GM12878 (cell line): ENCODE measurements around the gene SLC12A7.

Experiments
- EP300 ChIP-seq, 2 experiments: fragments of 150-350 bp in 1 of 2; IDR thresholded peaks; 2 replicates each; pipeline ENCODE4 v1.6.1; 2011 to 2012; ENCODE audit warnings: low read depth in 2 of 2, low read length in 2 of 2, borderline replicate concordance in 1 of 2, improper control_type of control experiment in 1 of 2, inconsistent platforms in 1 of 2; ENCODE audit not compliant: control insufficient read depth in 1 of 2
- POLR2A ChIP-seq: IDR thresholded peaks from 2 replicates; pipeline ENCODE4 v1.6.1; 2011; ENCODE audit warnings: low read depth, mild to moderate bottlenecking, low read length
- POLR2AphosphoS5 ChIP-seq: IDR thresholded peaks from 2 replicates; pipeline ENCODE4 v1.6.1; 2011; ENCODE audit warnings: mild to moderate bottlenecking, low read length, inconsistent platforms
- ZSCAN29 ChIP-seq: fragments of 450-650 bp; IDR thresholded peaks from 2 replicates; pipeline ENCODE4 v1.6.1; 2017; ENCODE audit warnings: mild to moderate bottlenecking, moderate library complexity
- TF ChIP-seq, protein P1 (sequence below), 3 experiments: IDR thresholded peaks in 2 of 3; conservative IDR thresholded peaks in 1 of 3; 2 replicates each; pipeline ENCODE4 v1.5.1; 2011; ENCODE audit warnings: low read depth in 3 of 3, low read length in 3 of 3, mild to moderate bottlenecking in 3 of 3, control low read depth in 2 of 3, moderate library complexity in 2 of 3, inconsistent platforms in 1 of 3, mixed read lengths in 1 of 3; ENCODE audit not compliant: control insufficient read depth in 2 of 3, insufficient read depth in 1 of 3; ENCODE audit errors: extremely low read depth in 1 of 3
- TF ChIP-seq, protein P2 (sequence below): IDR thresholded peaks from 2 replicates; pipeline ENCODE4 v1.6.1; 2011; ENCODE audit warnings: borderline replicate concordance, low read depth, mild to moderate bottlenecking, moderate library complexity, mixed read lengths, low read length; ENCODE audit not compliant: insufficient read depth; ENCODE audit errors: extremely low read length

DNA sequence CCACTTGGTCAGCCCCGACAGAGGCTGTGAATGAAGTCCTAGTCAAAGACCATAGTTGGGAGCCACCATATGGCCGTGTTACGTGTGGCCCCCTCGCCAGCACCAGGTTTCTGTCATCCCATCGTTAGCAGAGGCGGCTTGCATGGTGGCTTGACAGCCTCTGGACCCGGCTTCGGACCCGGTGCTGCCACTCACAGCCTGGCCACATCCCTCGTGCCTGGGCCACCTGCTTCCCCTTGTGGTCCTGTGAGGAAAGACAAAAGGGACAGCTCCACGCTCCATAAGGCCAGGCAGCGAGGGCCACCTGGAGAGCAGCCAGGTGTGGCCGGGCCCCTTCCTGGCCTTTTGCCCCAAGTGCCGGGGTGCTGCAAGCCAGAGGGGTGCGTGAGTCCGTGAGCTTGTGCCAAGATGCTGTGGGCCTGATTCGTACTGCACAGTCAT lies 97.1 kb downstream of the SLC12A7 start:
- TF ChIP-seq, protein P1, sequence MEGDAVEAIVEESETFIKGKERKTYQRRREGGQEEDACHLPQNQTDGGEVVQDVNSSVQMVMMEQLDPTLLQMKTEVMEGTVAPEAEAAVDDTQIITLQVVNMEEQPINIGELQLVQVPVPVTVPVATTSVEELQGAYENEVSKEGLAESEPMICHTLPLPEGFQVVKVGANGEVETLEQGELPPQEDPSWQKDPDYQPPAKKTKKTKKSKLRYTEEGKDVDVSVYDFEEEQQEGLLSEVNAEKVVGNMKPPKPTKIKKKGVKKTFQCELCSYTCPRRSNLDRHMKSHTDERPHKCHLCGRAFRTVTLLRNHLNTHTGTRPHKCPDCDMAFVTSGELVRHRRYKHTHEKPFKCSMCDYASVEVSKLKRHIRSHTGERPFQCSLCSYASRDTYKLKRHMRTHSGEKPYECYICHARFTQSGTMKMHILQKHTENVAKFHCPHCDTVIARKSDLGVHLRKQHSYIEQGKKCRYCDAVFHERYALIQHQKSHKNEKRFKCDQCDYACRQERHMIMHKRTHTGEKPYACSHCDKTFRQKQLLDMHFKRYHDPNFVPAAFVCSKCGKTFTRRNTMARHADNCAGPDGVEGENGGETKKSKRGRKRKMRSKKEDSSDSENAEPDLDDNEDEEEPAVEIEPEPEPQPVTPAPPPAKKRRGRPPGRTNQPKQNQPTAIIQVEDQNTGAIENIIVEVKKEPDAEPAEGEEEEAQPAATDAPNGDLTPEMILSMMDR (IDR thresholded peaks at IDR 0.05 in 2 of 3, conservative IDR thresholded peaks at IDR 0.05 in 1 of 3; ENCODE audit: control insufficient read depth in 2 of 3, extremely low read depth in 1 of 3, insufficient read depth in 1 of 3, low read depth in 3 of 3, low read length in 3 of 3), result no peak
- TF ChIP-seq POLR2AphosphoS5, result no peak
- TF ChIP-seq ZSCAN29, result no peak
- TF ChIP-seq, protein P2, sequence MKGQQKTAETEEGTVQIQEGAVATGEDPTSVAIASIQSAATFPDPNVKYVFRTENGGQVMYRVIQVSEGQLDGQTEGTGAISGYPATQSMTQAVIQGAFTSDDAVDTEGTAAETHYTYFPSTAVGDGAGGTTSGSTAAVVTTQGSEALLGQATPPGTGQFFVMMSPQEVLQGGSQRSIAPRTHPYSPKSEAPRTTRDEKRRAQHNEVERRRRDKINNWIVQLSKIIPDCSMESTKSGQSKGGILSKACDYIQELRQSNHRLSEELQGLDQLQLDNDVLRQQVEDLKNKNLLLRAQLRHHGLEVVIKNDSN, result no peak
- no peak for TF ChIP-seq EP300 (IDR thresholded peaks at IDR 0.05; ENCODE audit: borderline replicate concordance in 1 of 2, control insufficient read depth in 1 of 2, low read depth in 2 of 2, low read length in 2 of 2)
- no peak for TF ChIP-seq POLR2A
